GM12878 (cell line): Measurements from ENCODE around the gene FOXL3. TPM values are rescaled to one million over a fixed set of nuclear protein-coding genes. Genes with fewer than 3 reads are reported as not detected.

Experiments used
- CBX3 ChIP-seq: fragments of 200-600 bp; sonication (generic); IDR thresholded peaks from 2 replicates; pipeline ENCODE4 v1.6.1; 2016; ENCODE audit warnings: low read depth, borderline replicate concordance
- RELA ChIP-seq: fragments of 450-650 bp; IDR thresholded peaks from 2 replicates; pipeline ENCODE4 v1.8.0; 2014; ENCODE audit warnings: borderline replicate concordance; ENCODE audit not compliant: partially characterized antibody
- SMAD5 ChIP-seq: IDR thresholded peaks from 2 replicates; pipeline ENCODE4 v1.6.1; 2016; ENCODE audit warnings: antibody characterized with exemption, low read depth
- SMC3 ChIP-seq: IDR thresholded peaks from 2 replicates; pipeline ENCODE4 v1.6.1; 2011; ENCODE audit warnings: low read length, improper control_type of control experiment, borderline replicate concordance
- STAT3 ChIP-seq: IDR thresholded peaks from 2 replicates; pipeline ENCODE4 v1.6.1; 2011; ENCODE audit warnings: low read depth, low read length, improper control_type of control experiment
- polyA plus RNA-seq, 11 experiments: library from polyadenylated mRNA; depleted of rRNA in 4 of 11; unstranded in 6 of 11; stranded (reverse) in 5 of 11; fragments of >200 nt; fragmentation: Nextera tagmentation in 4 of 11; fragmentation: Illumina TruSeq in 1 of 11; extraction: Ambion mirVana in 4 of 11; extraction: Trizol in 1 of 11; gene quantifications; 1 replicate in 1 of 11; 2 replicates in 10 of 11; pipeline versions ENCODE4 v1.2.1 to v1.2.3, GENCODE V29; 2011 to 2016; ENCODE audit warnings: inconsistent platforms in 2 of 11, missing spikeins in 2 of 11, low read depth in 1 of 11
- total RNA-seq, 4 experiments: library from RNA; depleted of rRNA in 3 of 4; stranded (reverse); fragments of >200 nt in 3 of 4; fragmentation: Illumina TruSeq in 1 of 4; extraction: Trizol in 1 of 4; gene quantifications; 2 replicates each; pipeline versions ENCODE4 v1.2.1 to v1.2.3, GENCODE V29; 2013 to 2021
- TF ChIP-seq, protein P1 (sequence below): fragments of 450-650 bp; IDR thresholded peaks from 2 replicates; pipeline ENCODE4 v1.6.1; 2017; ENCODE audit warnings: antibody characterized with exemption, mild to moderate bottlenecking, moderate library complexity
- TF ChIP-seq, protein P2 (sequence below): fragments of 450-650 bp; IDR thresholded peaks from 2 replicates; pipeline ENCODE4 v1.6.1; 2016; ENCODE audit warnings: mild to moderate bottlenecking
- TF ChIP-seq, protein P3 (sequence below): fragments of 450-650 bp; formaldehyde crosslinking; IDR thresholded peaks from 2 replicates; pipeline ENCODE4 v1.4.0; 2020; ENCODE audit warnings: mild to moderate bottlenecking, moderate library complexity

Gene FOXL3
- total and polyA plus RNA-seq, 10 of the 15 experiments (the other 5 are each of a cell fraction or from before 2014, with no cell fraction given), result not detected

DNA sequence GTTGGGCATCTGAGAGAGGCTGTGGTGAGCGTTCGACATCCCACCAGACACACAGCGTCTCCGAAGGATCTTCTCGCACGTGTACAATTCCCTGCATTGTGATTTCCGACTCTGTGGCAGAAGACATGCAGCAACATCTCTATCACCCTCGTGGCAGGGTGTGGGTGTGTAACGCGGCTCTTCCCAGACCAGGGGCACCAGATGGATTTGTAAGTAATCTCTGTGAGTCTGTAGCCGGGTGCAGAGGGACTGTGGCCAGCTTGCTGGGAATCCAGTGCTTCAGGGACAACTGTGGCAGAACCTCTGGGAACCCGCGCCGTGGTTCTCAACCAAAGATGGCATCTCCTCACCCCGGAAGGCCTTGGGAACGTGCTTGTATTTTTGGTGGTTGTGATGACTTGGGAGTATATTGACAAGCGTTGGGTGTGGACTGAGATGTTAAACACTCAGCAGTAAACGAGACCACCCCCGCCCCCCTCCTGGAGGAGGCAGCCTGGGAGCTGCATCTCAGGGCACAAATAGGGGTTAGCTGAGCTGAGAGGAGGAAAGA is 21.2 kb downstream of the FOXL3 start (continued):
- TF ChIP-seq, protein P1, sequence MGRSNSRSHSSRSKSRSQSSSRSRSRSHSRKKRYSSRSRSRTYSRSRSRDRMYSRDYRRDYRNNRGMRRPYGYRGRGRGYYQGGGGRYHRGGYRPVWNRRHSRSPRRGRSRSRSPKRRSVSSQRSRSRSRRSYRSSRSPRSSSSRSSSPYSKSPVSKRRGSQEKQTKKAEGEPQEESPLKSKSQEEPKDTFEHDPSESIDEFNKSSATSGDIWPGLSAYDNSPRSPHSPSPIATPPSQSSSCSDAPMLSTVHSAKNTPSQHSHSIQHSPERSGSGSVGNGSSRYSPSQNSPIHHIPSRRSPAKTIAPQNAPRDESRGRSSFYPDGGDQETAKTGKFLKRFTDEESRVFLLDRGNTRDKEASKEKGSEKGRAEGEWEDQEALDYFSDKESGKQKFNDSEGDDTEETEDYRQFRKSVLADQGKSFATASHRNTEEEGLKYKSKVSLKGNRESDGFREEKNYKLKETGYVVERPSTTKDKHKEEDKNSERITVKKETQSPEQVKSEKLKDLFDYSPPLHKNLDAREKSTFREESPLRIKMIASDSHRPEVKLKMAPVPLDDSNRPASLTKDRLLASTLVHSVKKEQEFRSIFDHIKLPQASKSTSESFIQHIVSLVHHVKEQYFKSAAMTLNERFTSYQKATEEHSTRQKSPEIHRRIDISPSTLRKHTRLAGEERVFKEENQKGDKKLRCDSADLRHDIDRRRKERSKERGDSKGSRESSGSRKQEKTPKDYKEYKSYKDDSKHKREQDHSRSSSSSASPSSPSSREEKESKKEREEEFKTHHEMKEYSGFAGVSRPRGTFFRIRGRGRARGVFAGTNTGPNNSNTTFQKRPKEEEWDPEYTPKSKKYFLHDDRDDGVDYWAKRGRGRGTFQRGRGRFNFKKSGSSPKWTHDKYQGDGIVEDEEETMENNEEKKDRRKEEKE, result no peak
- TF ChIP-seq CBX3 (no peak), STAT3 (no peak), SMC3 (no peak), RELA (no peak), SMAD5 (no peak)
- TF ChIP-seq, protein P2, sequence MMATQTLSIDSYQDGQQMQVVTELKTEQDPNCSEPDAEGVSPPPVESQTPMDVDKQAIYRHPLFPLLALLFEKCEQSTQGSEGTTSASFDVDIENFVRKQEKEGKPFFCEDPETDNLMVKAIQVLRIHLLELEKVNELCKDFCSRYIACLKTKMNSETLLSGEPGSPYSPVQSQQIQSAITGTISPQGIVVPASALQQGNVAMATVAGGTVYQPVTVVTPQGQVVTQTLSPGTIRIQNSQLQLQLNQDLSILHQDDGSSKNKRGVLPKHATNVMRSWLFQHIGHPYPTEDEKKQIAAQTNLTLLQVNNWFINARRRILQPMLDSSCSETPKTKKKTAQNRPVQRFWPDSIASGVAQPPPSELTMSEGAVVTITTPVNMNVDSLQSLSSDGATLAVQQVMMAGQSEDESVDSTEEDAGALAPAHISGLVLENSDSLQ, result no peak
- TF ChIP-seq, protein P3, sequence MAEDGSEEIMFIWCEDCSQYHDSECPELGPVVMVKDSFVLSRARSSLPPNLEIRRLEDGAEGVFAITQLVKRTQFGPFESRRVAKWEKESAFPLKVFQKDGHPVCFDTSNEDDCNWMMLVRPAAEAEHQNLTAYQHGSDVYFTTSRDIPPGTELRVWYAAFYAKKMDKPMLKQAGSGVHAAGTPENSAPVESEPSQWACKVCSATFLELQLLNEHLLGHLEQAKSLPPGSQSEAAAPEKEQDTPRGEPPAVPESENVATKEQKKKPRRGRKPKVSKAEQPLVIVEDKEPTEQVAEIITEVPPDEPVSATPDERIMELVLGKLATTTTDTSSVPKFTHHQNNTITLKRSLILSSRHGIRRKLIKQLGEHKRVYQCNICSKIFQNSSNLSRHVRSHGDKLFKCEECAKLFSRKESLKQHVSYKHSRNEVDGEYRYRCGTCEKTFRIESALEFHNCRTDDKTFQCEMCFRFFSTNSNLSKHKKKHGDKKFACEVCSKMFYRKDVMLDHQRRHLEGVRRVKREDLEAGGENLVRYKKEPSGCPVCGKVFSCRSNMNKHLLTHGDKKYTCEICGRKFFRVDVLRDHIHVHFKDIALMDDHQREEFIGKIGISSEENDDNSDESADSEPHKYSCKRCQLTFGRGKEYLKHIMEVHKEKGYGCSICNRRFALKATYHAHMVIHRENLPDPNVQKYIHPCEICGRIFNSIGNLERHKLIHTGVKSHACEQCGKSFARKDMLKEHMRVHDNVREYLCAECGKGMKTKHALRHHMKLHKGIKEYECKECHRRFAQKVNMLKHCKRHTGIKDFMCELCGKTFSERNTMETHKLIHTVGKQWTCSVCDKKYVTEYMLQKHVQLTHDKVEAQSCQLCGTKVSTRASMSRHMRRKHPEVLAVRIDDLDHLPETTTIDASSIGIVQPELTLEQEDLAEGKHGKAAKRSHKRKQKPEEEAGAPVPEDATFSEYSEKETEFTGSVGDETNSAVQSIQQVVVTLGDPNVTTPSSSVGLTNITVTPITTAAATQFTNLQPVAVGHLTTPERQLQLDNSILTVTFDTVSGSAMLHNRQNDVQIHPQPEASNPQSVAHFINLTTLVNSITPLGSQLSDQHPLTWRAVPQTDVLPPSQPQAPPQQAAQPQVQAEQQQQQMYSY (CRISPR knock-in tag), result no peak
- TF ChIP-seq, all 136 proteins: peak for 0
